T-helper 1 cell treated with Interleukin-12 subunit alpha and Interleukin-12 subunit beta and Interleukin-4 antibody, amounts not matched to agents 30 μg/mL and 1 μg/mL, for 36 hours (primary cell): Measurements from ENCODE around the gene SRCAP.

ENCODE experiments used
- H3K27ac Mint-ChIP-seq: one replicate; pipeline ENCODE4 v1.8.0; 2021; ENCODE audit warnings: mild to moderate bottlenecking, mixed read lengths
- H3K27me3 Mint-ChIP-seq: one replicate; pipeline ENCODE4 v1.8.0; 2021; ENCODE audit warnings: low read depth, mixed read lengths
- H3K36me3 Mint-ChIP-seq: one replicate; pipeline ENCODE4 v1.8.0; 2021; ENCODE audit warnings: low read depth, mixed read lengths
- H3K4me1 Mint-ChIP-seq: one replicate; pipeline ENCODE4 v1.8.0; 2021; ENCODE audit warnings: low read depth, mixed read lengths
- H3K4me3 Mint-ChIP-seq: one replicate; pipeline ENCODE4 v1.8.0; 2021; ENCODE audit warnings: mild to moderate bottlenecking, moderate library complexity, mixed read lengths
- H3K9me3 Mint-ChIP-seq: one replicate; pipeline ENCODE4 v1.8.0; 2021; ENCODE audit warnings: mixed read lengths

Gene SRCAP

GRCh38 chr16:30773826-30774225, 74.9 kb downstream of the SRCAP start:
- Mint-ChIP-seq H3K4me1 (peaks cover 27% of the 10 kb centered on the region), H3K36me3 (peaks cover 24% of the 10 kb centered on the region), H3K4me3 (no peak overlapping the region), H3K9me3 (no peaks in the 10 kb centered on the region), H3K27me3 (no peaks in the 10 kb centered on the region), H3K27ac (no peak overlapping the region)

GRCh38 chr16:30774367-30775130, 75.6 kb downstream of the SRCAP start:
- Mint-ChIP-seq H3K9me3 (no peaks in the 10 kb centered on the region), H3K4me3 (peak overlapping the region; percentile 89), H3K27me3 (no peaks in the 10 kb centered on the region), H3K27ac (no peak overlapping the region), H3K4me1 (peaks cover 27% of the 10 kb centered on the region), H3K36me3 (peaks cover 21% of the 10 kb centered on the region)

GRCh38 chr16:30775131-30775391, 76.1 kb downstream of the SRCAP start:
- Mint-ChIP-seq H3K4me1 (peaks cover 27% of the 10 kb centered on the region), H3K4me3 (peak overlapping the region; percentile 89), H3K27me3 (no peaks in the 10 kb centered on the region), H3K36me3 (peaks cover 21% of the 10 kb centered on the region), H3K27ac (peak overlapping the region; percentile 75), H3K9me3 (no peaks in the 10 kb centered on the region)

GRCh38 chr16:30775392-30776188, 76.6 kb downstream of the SRCAP start:
- Mint-ChIP-seq H3K9me3 (no peaks in the 10 kb centered on the region), H3K27ac (peak overlapping the region; percentile 75), H3K4me3 (peak overlapping the region; percentile 89), H3K36me3 (peaks cover 21% of the 10 kb centered on the region), H3K27me3 (no peaks in the 10 kb centered on the region), H3K4me1 (peaks cover 27% of the 10 kb centered on the region)

- no peak overlapping the region for H3K27ac Mint-ChIP-seq
- H3K36me3 Mint-ChIP-seq, result peaks cover 9% of the 10 kb centered on the region
- H3K4me3 Mint-ChIP-seq, result peak overlapping the region; percentile 89
- no peaks in the 10 kb centered on the region for H3K9me3 Mint-ChIP-seq
- H3K4me1 Mint-ChIP-seq, result peaks cover 25% of the 10 kb centered on the region
- no peaks in the 10 kb centered on the region for H3K27me3 Mint-ChIP-seq
Measured at GRCh38 chr16:30777591-30778297, 78.8 kb downstream of the SRCAP start.

GRCh38 chr16:30778549-30779244, 79.7 kb downstream of the SRCAP start:
- Mint-ChIP-seq H3K27me3 (no peaks in the 10 kb centered on the region), H3K36me3 (peaks cover 2% of the 10 kb centered on the region), H3K27ac (no peak overlapping the region), H3K9me3 (no peaks in the 10 kb centered on the region), H3K4me3 (no peak overlapping the region), H3K4me1 (peaks cover 21% of the 10 kb centered on the region)

- Mint-ChIP-seq H3K36me3 (peaks cover 2% of the 10 kb centered on the region), H3K9me3 (no peaks in the 10 kb centered on the region), H3K4me3 (no peak overlapping the region), H3K4me1 (peaks cover 19% of the 10 kb centered on the region), H3K27me3 (peaks cover 4% of the 10 kb centered on the region), H3K27ac (no peak overlapping the region)
Measured at GRCh38 chr16:30779596-30779995, 80.6 kb downstream of the SRCAP start.

GRCh38 chr16:30780021-30780420, 81.0 kb downstream of the SRCAP start:
- H3K36me3 Mint-ChIP-seq, result peaks cover 2% of the 10 kb centered on the region
- H3K27ac Mint-ChIP-seq, result no peak overlapping the region
- peaks cover 8% of the 10 kb centered on the region for H3K27me3 Mint-ChIP-seq
- H3K4me1 Mint-ChIP-seq, result peaks cover 14% of the 10 kb centered on the region
- H3K9me3 Mint-ChIP-seq, result no peaks in the 10 kb centered on the region
- no peak overlapping the region for H3K4me3 Mint-ChIP-seq

GRCh38 chr16:30780549-30780948, 81.6 kb downstream of the SRCAP start:
- H3K27ac Mint-ChIP-seq, result no peak overlapping the region
- no peaks in the 10 kb centered on the region for H3K9me3 Mint-ChIP-seq
- no peak overlapping the region for H3K4me3 Mint-ChIP-seq
- H3K36me3 Mint-ChIP-seq, result peaks cover 2% of the 10 kb centered on the region
- peaks cover 13% of the 10 kb centered on the region for H3K27me3 Mint-ChIP-seq
- H3K4me1 Mint-ChIP-seq, result peaks cover 10% of the 10 kb centered on the region

GRCh38 chr16:30782486-30783279, 83.7 kb downstream of the SRCAP start:
- Mint-ChIP-seq H3K4me3 (no peak overlapping the region), H3K36me3 (no peaks in the 10 kb centered on the region), H3K27ac (no peak overlapping the region), H3K27me3 (peaks cover 30% of the 10 kb centered on the region), H3K4me1 (peaks cover 6% of the 10 kb centered on the region), H3K9me3 (no peaks in the 10 kb centered on the region)

- no peak overlapping the region for H3K27ac Mint-ChIP-seq
- peaks cover 4% of the 10 kb centered on the region for H3K4me1 Mint-ChIP-seq
- H3K36me3 Mint-ChIP-seq, result no peaks in the 10 kb centered on the region
- peaks cover 38% of the 10 kb centered on the region for H3K27me3 Mint-ChIP-seq
- no peaks in the 10 kb centered on the region for H3K9me3 Mint-ChIP-seq
- no peak overlapping the region for H3K4me3 Mint-ChIP-seq
Measured at GRCh38 chr16:30783280-30784109, 84.5 kb downstream of the SRCAP start.

GRCh38 chr16:30784215-30784614, 85.2 kb downstream of the SRCAP start:
- H3K4me3 Mint-ChIP-seq, result no peak overlapping the region
- no peak overlapping the region for H3K27ac Mint-ChIP-seq
- peaks cover 38% of the 10 kb centered on the region for H3K27me3 Mint-ChIP-seq
- H3K9me3 Mint-ChIP-seq, result no peaks in the 10 kb centered on the region
- no peaks in the 10 kb centered on the region for H3K36me3 Mint-ChIP-seq
- H3K4me1 Mint-ChIP-seq, result peaks cover 2% of the 10 kb centered on the region
